Measurements from ENCODE around the gene ANKFY1.

- no peak for TF ChIP-seq POLR2AphosphoS5 (IDR thresholded peaks at IDR 0.05; ENCODE audit: insufficient read depth, low read depth, low read length)
- TF ChIP-seq EZH2 (IDR thresholded peaks at IDR 0.05; ENCODE audit: borderline replicate concordance, low read depth, low read length, severe bottlenecking), result no peak
- TF ChIP-seq POLR2A (IDR thresholded peaks at IDR 0.05; ENCODE audit: low read depth, low read length), result no peak
These were observed 49.6 kb downstream of the ANKFY1 start for GRCh38 chr17:4214157-4214556.

Data from endothelial cell of umbilical vein (primary cell).